ENCODE results near the gene ZER1.

DNA sequence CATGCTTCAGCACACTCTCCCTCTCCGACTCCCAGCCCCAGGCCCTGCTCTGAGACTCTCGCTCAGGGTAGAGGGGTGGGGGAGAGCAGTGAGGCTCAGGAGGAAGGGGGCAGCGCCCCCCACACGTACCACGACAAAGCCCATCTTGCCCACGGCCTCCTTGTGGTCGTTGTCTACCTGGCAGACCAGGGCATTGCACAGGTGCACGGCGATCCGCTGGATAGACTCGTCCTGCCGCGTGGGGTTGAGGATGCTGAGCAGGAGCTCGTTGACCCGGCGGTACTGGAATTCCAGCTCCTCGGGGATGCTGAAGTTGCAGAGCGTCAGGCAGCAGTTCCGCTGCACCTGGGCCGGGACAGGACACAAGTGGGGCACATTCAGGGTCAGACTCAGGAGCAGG is 29.3 kb downstream of the ZER1 start:
- TF ChIP-seq POLR2A (IDR thresholded peaks at IDR 0.05; ENCODE audit: low read length) (no peak), GATA1 (IDR thresholded peaks at IDR 0.05; ENCODE audit: low read depth, low read length) (no peak)
